ENCODE measurements around the gene OBP2B.
"Not testable (repeated sequence)": the region's sequence is repeated elsewhere in the genome, so short reads cannot be mapped to it uniquely, and the experiment has no call there.

The OBP2B gene

DNA sequence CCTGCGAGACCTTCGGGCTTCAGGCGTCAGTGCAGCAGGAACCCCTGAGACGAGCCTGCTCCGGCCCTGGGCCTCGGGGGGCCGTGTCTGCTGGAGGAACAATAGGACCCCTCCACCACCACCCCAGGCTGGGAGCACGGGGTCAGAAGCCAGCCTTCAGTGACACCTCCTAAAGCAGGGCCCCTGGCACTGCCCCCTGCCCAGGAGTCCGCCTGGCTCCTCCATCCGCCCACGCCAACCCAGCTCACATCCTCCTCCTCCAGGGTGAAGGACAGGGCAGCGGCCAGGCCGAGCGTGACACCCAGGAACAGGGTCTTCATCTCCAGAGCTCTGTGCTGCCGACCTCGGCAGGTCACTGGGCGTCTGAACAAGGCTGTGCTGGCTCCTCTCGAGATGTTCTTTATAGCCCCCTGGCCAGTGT lies at the start of gene OBP2B:
TSS of gene OBP2B (minus strand) at position 371 of the 421 bp plus-strand sequence. CDS start at position 320, 51 bp downstream.
- not testable (repeated sequence) for DNase-seq

- no peak for DNase-seq
These were observed 49.3 kb upstream of the OBP2B start for GRCh38 chr9:133258061-133259015.

GRCh38 chr9:133257465-133257956 lies 48.5 kb upstream of the OBP2B start:
- peak; percentile 45 for DNase-seq

GRCh38 chr9:133256686-133257091 lies 47.6 kb upstream of the OBP2B start:
- no peak for DNase-seq

- DNase-seq: no peak
These were observed 47.0 kb upstream of the OBP2B start for GRCh38 chr9:133256136-133256461.

DNA sequence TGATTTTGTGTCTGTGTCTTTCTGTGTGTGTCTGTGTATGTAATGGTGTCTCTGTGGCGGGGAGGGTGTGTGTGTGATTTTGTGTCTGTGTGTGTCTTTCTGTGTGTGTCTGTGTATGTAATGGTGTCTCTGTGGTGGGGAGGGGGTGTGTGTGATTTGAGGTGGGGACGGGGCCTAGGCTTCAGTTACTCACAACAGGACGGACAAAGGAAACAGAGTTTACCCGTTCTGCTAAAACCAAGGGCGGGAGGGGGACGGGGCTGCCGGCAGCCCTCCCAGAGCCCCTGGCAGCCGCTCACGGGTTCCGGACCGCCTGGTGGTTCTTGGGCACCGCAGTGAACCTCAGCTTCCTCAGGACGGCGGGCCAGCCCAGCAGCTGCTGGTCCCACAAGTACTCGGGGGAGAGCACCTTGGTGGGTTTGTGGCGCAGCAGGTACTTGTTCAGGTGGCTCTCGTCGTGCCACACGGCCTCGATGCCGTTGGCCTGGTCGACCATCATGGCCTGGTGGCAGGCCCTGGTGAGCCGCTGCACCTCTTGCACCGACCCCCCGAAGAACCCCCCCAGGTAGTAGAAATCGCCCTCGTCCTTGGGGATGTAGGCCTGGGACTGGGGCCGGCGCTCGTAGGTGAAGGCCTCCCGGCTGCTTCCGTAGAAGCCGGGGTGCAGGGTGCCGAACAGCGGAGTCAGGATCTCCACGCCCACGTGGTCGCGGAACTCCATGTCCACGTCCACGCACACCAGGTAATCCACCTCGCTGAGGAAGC lies 46.5 kb upstream of the OBP2B start:
- DNase-seq: no peak

GRCh38 chr9:133254471-133254870 lies 45.4 kb upstream of the OBP2B start:
- DNase-seq: no peak

GRCh38 chr9:133253268-133253667 lies 44.2 kb upstream of the OBP2B start:
- DNase-seq: no peak

GRCh38 chr9:133252301-133253020 lies 43.4 kb upstream of the OBP2B start:
- DNase-seq: no peak

GRCh38 chr9:133251773-133252172 lies 42.7 kb upstream of the OBP2B start:
- DNase-seq: no peak

GRCh38 chr9:133251221-133251620 lies 42.2 kb upstream of the OBP2B start:
- not testable (repeated sequence) for DNase-seq

DNA sequence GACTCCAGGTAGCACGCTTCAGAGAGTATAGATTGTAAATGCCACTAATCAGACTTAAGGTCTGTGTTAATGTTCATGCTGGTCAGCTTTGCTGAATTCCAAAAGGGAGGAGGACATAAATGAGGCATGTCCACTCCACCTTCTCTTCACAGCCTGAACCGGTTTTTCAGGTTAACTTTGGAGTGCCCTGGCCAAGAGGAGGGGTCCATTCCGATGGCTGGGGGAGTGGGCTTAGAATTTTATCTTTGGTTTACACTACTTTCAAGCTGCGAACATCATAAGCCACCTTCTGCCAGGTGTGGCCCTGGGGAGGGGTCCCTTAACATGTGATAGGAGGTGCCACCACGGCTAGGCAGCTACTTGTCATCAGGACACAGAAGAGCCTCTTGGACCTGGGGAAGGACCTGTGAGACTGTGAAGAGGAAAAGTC lies 41.7 kb upstream of the OBP2B start:
- DNase-seq: no peak

DNA sequence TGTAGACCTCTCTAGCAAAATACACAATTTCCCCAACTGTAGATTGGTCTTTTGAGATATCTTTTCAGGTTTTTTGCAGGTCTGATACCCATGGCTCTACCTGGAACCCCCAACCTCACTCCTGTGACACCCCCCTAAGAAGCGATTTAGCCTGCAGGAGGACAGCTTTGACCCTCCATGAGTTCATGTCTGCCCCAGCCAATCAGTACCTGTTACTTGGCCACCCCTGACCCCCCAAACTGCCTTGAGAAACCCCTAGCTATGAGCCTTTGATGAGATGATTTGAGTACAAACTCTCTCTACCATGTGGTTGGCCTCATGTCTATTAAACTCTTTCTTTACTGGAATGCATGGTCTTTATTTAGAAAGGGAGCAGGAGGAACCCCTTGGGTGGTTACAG lies 40.3 kb upstream of the OBP2B start:
- no peak for DNase-seq

GRCh38 chr9:133248726-133249295 lies 39.8 kb upstream of the OBP2B start:
- DNase-seq: no peak

GRCh38 chr9:133247632-133248031 lies 38.6 kb upstream of the OBP2B start:
- DNase-seq: no peak

DNA sequence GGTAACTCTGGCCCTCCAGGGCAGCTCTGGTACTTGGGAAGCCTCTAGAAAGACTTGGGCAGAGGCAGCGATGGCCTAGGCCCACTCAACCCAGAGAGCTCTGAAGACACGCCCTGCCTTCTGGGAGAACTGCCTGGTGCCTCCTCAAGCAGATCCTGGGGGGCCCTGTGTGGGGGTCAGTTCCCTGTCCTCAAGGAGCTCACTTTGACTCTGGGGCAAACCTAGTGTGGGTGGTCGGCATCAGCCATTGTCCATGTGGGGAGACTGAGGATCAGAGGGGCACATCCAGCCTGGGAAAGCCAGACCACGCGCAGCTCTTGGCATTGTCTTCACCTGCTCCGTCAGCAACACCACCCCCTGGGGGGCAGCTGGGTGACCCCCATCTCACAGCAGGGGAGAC lies 37.9 kb upstream of the OBP2B start:
- DNase-seq: no peak

DNA sequence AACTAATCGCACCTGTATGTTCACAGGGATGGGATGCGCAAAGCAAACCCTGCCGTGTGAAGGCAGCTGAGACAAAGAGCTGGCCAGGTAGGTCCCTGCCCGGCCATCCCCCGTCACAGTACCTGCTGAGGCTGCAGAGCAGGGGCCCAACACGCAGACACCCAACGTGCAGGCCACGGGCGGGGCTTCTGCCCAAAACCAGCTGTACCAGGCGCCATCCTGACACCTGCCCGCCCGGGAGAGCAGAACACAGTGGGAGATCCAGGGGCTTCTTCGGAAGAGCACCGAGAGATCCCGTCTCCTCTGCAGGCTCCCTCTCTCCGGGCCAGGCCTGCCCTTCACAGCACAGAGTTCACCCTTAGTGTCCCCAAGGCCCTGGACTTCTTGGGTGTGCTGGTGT lies 37.5 kb upstream of the OBP2B start:
- no peak for DNase-seq

- DNase-seq: no peak
These were observed 33.9 kb upstream of the OBP2B start for GRCh38 chr9:133242991-133243390.

- DNase-seq: no peak
These were observed 33.2 kb upstream of the OBP2B start for GRCh38 chr9:133242241-133242640.

DNA sequence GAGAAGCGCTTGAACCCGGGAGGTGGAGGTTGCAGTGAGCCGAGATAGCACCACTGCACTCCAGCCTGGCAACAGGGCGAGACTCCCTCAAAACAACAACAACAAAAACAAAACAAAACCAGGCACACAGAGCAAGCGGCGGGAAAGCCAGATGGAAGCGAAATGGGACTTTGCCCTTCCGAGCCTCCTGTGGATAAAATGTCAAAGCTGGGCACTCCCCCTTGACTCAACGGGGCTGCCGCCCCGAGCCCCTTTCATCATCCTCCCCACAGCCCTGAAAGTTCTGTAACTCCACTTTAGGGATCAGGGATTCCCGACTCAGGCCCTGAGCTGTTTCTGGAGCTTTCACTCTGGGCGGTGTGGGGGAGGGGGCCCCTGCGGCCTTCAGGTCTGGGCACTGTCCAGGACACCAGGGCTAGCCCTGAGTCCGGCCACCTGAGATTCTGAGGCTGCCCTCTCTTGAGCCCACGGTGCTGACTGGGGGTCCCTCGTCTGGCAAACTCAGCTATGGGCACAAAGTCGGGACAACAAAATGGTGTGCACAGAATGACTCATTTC lies 30.6 kb upstream of the OBP2B start:
- no peak for DNase-seq

DNA sequence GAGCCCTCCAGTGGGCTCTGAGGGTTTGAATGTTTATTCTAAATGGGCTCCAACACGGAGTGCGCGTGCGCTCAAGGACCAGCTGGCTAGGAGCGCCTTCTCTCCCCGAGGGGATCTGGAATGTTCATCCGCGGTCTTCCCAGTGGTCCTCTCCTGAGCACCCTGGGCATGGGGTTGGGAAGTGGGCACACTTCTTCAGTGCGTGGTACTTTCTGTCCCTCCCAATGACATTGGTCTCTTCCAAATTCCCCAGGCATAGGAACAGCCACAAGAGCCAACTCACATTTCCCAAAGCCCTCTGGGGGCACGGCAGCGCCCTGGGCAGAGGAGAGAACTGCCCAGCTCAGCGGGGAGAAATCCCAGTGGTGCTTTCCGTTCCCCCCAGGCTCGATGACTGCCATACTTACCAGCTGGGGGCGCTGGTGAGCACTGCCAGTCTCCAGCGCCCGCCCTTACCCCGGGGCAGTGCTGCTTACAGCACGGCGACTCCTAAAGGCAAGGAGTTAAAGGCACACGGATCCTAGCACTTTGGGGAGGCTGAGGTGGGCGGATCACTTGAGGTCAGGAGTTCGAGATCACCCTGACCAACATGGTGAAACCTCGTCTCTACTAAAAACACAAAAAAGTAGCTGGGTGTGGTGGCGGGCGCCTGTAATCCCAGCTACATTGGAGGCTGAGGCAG lies 29.9 kb upstream of the OBP2B start:
- peak; percentile 79 for DNase-seq

Measured in RPMI8226 (cell line).